Chondrocyte (in vitro differentiated cells): ENCODE data around the gene PDE6G. TPM values are rescaled to one million over a fixed set of nuclear protein-coding genes. Genes with fewer than 3 reads are reported as not detected.

Source experiments
- DNase-seq: peaks from one replicate; pipeline ENCODE4 v3.0.0; 2021; ENCODE audit warnings: mixed read lengths, low spot score
- H3K27ac Mint-ChIP-seq: one replicate; pipeline ENCODE4 v1.8.0; 2021; ENCODE audit warnings: mild to moderate bottlenecking, moderate library complexity, mixed read lengths; ENCODE audit not compliant: unreplicated experiment
- H3K27me3 Mint-ChIP-seq: 2 replicates; pipeline ENCODE4 v1.8.0; 2021; ENCODE audit warnings: low read depth, mixed read lengths
- H3K36me3 Mint-ChIP-seq: 2 replicates; pipeline ENCODE4 v1.8.0; 2021; ENCODE audit warnings: low read depth, mixed read lengths
- H3K4me1 Mint-ChIP-seq: 2 replicates; pipeline ENCODE4 v1.8.0; 2021; ENCODE audit warnings: low read depth, mild to moderate bottlenecking, mixed read lengths
- H3K4me3 Mint-ChIP-seq: one replicate; pipeline ENCODE4 v1.8.0; 2021; ENCODE audit warnings: mild to moderate bottlenecking, moderate library complexity, mixed read lengths; ENCODE audit not compliant: unreplicated experiment
- H3K9me3 Mint-ChIP-seq: 2 replicates; pipeline ENCODE4 v1.8.0; 2021; ENCODE audit warnings: low read depth, mixed read lengths
- CTCF ChIP-seq: fragments of 200-600 bp; sonication (generic); IDR thresholded peaks from 2 replicates; pipeline ENCODE4 v1.5.0; 2021; ENCODE audit warnings: antibody characterized with exemption, mild to moderate bottlenecking, moderate library complexity
- total RNA-seq: library from RNA; stranded (reverse); gene quantifications from 3 replicates; pipeline ENCODE4 v1.2.1, GENCODE V29; 2021

PDE6G gene
- total RNA-seq, 1 donor from 2014 or later: not detected

- H3K9me3 Mint-ChIP-seq: no peaks in the 10 kb centered on the region
- H3K27me3 Mint-ChIP-seq: no peaks in the 10 kb centered on the region
- no peak for TF ChIP-seq CTCF
- no peaks in the 10 kb centered on the region for H3K36me3 Mint-ChIP-seq
- H3K27ac Mint-ChIP-seq: no peak overlapping the region
- no peak for DNase-seq
- no peaks in the 10 kb centered on the region for H3K4me1 Mint-ChIP-seq
- H3K4me3 Mint-ChIP-seq: no peak overlapping the region
These were observed 2.7 kb upstream of the PDE6G start for GRCh38 chr17:81659038-81659437.

GRCh38 chr17:81656835-81657234 lies 493 bp upstream of the PDE6G start:
- no peak for DNase-seq
- Mint-ChIP-seq H3K9me3 (no peaks in the 10 kb centered on the region), H3K36me3 (no peaks in the 10 kb centered on the region), H3K4me3 (no peak overlapping the region), H3K27me3 (no peaks in the 10 kb centered on the region), H3K27ac (no peak overlapping the region), H3K4me1 (peaks cover 2% of the 10 kb centered on the region)
- no peak for TF ChIP-seq CTCF

GRCh38 chr17:81655378-81656117 lies 794 bp downstream of the PDE6G start:
- Mint-ChIP-seq H3K9me3 (no peaks in the 10 kb centered on the region), H3K27ac (no peak overlapping the region), H3K4me1 (peaks cover 4% of the 10 kb centered on the region), H3K4me3 (no peak overlapping the region), H3K27me3 (no peaks in the 10 kb centered on the region), H3K36me3 (no peaks in the 10 kb centered on the region)
- DNase-seq: no peak
- TF ChIP-seq CTCF: no peak

GRCh38 chr17:81652906-81653771 lies 3.2 kb downstream of the PDE6G start:
- no peak overlapping the region for H3K4me3 Mint-ChIP-seq

More at GRCh38 chr17:81652906-81653771, 3.2 kb downstream of the PDE6G start:
- TF ChIP-seq CTCF: no peak
- no peak for DNase-seq
- Mint-ChIP-seq H3K27me3 (no peaks in the 10 kb centered on the region), H3K9me3 (no peaks in the 10 kb centered on the region), H3K4me1 (peaks cover 4% of the 10 kb centered on the region), H3K27ac (no peak overlapping the region), H3K36me3 (no peaks in the 10 kb centered on the region)
